SU-DHL-6 (cell line): ENCODE results near the gene TTC8.

Experiments
- CTCF ChIP-seq: fragments of 200-600 bp; sonication (generic); IDR thresholded peaks from one replicate; pipeline ENCODE4 v1.5.1; 2017; ENCODE audit warnings: antibody characterized with exemption, mild to moderate bottlenecking, low read length, moderate library complexity; ENCODE audit not compliant: insufficient read depth, poor library complexity, severe bottlenecking
- EZH2phosphoT487 ChIP-seq: fragments of 200-600 bp; sonication (generic), shearing (Covaris generic); conservative IDR thresholded peaks from 2 replicates; pipeline ENCODE4 v1.6.1; 2018; ENCODE audit warnings: mild to moderate bottlenecking, antibody characterized with exemption, low read length, moderate library complexity, mixed read lengths

GRCh38 chr14:88786715-88787114, 37.7 kb upstream of the TTC8 start:
- TF ChIP-seq CTCF: no peak
- TF ChIP-seq EZH2phosphoT487: no peak
